ENCODE data around the gene FMNL2.
A peak's percentile ranks its signal among the peaks of the same experiment; 100 is the strongest.

FMNL2 gene

DNA sequence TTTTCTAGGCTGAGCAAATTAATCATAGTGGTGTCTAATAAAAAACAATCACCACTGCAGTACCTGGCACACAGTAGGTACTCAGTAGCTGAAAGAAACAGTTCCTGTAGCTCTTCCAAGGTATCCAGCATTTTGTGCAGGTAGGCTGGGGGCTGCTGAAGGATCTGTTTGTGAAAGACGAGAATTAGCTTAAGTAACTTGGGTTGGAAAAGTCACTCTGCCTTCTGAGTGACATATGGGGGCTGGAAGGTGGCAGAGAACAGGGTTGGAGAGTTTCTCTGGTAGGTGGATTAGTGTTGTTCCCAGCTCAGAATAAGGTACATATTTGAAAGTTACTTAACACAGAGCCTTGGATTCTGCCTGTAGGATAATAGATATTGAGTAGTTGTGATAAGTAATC lies 72.8 kb downstream of the FMNL2 start:
- in situ Hi-C loops (cut with HindIII; ENCODE audit: low sequenced_read_pairs), result loop anchor here (5.0 kb wide), 1 partner anchor 56 kb away; no protein-coding TSS in a partner anchor

DNA sequence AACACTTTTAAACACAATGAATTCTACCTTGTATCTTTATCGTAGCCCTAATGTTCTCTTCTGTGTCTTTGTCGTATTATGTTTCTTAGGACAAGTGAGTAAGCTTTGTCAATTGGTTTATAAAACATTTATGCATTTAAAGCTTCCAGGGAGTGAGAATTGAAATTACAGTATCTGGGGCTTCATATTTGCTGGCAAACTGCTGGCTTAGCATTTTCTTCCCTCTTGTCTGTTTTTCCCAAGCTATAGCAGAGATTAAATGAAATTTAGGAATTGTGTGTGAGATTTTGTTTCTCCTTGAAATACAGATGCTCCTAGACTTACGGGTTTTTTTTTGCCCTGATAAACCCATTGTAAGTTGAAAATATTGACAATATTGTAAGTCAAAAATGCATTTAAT lies 73.3 kb downstream of the FMNL2 start:
- in situ Hi-C loops (cut with HindIII; ENCODE audit: low sequenced_read_pairs), result loop anchor here (5.0 kb wide), 1 partner anchor 56 kb away; no protein-coding TSS in a partner anchor
- no peak for DNase-seq (ENCODE audit: low read depth)

More for the DNA sequence above, 72.8 kb downstream of the FMNL2 start:
- no peak for TF ChIP-seq CTCF (IDR thresholded peaks at IDR 0.05; ENCODE audit: low read depth, low read length, missing control alignments)
- no peak for DNase-seq (ENCODE audit: low read depth)
- no peak overlapping the region for H3K4me3 ChIP-seq (ENCODE audit: low read depth, low read length)

DNA sequence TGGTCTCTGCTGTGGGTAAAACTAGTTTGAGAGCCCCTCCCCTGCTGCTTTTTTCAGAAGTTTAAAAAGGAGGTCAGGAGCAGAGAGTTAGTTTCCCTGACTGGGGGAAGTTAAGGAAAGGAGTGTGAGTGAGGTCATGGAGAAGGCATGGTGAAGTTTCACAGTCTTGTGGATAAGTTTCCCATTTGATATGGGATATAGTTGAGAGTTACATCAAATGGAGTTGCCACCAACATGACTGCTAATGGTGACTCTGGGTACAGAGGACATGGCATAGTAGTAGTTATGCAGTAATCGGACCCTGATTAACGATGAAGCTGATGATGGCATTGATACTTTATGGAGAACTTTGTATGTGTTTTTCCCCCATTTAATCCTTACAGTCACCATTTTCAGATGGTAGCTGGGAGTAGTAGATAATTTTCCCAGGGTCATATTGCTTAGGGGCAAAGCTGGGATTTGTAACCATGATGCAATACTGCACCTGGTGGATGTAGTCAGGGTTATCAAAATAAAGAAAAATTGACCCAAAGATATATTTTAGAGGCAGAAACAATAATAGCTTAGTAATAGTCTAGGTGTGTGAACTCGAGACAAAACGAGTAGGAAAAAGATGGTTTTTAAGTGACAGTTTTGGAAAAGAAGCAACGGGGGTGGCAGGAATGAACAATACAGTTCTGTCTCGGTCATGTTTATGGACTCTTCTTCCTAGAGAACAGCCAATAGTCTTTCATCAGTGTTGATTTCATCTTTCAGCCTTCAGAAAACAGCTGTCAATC lies 74.6 kb downstream of the FMNL2 start:
- no peak for TF ChIP-seq CTCF (IDR thresholded peaks at IDR 0.05; ENCODE audit: low read depth, low read length, missing control alignments)
- DNase-seq (ENCODE audit: low read depth), result no peak
- no peak overlapping the region for H3K4me3 ChIP-seq (ENCODE audit: low read depth, low read length)
- in situ Hi-C loops (cut with HindIII; ENCODE audit: low sequenced_read_pairs), result loop anchor here (5.0 kb wide), 1 partner anchor 57 kb away; no protein-coding TSS in a partner anchor

More for the DNA sequence above, 73.3 kb downstream of the FMNL2 start:
- TF ChIP-seq CTCF (IDR thresholded peaks at IDR 0.05; ENCODE audit: low read depth, low read length, missing control alignments), result no peak
- no peak overlapping the region for H3K4me3 ChIP-seq (ENCODE audit: low read depth, low read length)

DNA sequence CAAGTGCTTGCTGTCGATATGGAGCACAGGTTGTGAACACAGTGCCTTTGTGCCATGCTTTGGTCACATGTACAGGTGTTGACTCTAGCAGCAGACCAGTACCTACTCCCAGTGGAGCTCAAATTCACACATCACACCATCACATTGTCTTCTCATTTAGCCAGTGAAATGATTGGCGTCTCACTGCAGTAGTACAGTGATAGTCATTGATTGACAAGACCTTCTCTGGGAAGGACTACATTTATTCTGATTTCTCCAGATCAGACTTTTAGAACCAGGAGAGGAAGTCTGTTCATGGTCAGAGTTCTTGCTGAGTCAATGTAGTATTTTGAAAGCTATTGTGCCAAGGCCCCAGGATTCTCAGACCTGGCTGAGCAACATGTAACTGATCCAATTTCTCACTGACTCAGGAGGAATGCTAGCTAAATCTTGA lies 75.2 kb downstream of the FMNL2 start:
- TF ChIP-seq CTCF (IDR thresholded peaks at IDR 0.05; ENCODE audit: low read depth, low read length, missing control alignments), result no peak
- H3K4me3 ChIP-seq (ENCODE audit: low read depth, low read length), result no peak overlapping the region
- DNase-seq (ENCODE audit: low read depth), result peak; percentile 53
- in situ Hi-C loops (cut with HindIII; ENCODE audit: low sequenced_read_pairs), result no loop called here

DNA sequence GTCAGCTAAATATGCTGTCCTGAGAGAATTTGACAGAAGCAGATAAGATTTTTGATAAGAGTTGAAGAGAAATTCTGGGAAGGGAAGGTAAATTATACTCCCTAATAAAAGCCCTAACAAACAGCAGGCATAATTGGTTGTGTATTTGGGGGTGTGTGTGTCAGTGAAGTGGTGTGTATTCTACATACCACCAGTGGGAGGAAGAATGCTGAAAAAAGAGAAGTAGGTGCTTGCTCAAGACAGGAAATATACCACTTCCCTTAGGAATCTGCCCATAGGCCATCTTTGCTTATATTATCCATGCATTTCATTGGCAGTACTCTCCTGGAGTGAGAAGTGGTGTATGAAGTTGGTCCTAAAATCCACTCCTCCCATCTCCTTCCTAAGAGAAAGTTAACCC lies 76.2 kb downstream of the FMNL2 start:
- DNase-seq (ENCODE audit: low read depth), result no peak
- no peak for TF ChIP-seq CTCF (IDR thresholded peaks at IDR 0.05; ENCODE audit: low read depth, low read length, missing control alignments)
- H3K4me3 ChIP-seq (ENCODE audit: low read depth, low read length), result no peak overlapping the region
- in situ Hi-C loops (cut with HindIII; ENCODE audit: low sequenced_read_pairs), result no loop called here

DNA sequence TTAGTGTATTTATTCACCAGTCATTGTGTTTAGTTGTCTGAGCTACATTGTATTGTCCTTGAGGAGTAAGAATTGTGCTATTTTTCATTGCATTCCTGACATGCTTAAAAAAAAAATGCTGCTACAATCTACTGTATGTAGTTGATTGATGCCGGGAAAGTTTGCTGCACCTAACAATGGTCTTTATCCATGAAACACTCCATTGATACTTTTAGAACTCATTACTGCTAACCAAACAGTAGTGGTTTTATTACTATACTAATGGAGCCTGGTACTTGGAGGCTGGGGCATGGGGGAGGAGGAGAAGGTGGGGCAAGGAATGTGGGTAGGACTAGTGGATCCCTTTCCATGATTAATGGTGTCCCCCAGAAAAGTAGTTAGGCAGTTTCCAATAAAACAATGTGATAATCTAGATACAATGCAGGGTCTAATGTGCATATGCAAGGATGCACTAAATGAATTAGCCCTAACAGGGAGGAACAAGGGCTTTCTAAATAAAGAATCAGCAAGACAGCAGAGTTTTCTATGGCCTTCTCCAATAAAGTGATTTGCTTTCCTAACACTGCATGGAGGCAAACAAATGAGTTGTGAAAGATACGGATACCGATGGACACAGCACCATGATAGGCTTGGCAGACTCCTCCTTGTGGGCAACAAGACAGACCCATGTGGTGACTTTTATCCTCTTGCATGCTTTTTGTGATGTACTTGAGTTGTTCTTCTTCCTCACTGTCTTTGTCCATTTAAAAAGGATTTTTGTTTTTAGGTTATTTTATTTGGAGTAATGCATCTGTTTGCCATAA lies 78.5 kb downstream of the FMNL2 start:
- in situ Hi-C loops (cut with HindIII; ENCODE audit: low sequenced_read_pairs), result no loop called here
- H3K4me3 ChIP-seq (ENCODE audit: low read depth, low read length), result no peak overlapping the region
- TF ChIP-seq CTCF (IDR thresholded peaks at IDR 0.05; ENCODE audit: low read depth, low read length, missing control alignments), result no peak
- DNase-seq (ENCODE audit: low read depth), result no peak
